HepG2 (cell line): ENCODE results near the gene DNAJA2. TPM values are rescaled to one million over a fixed set of nuclear protein-coding genes. Genes with fewer than 3 reads are reported as not detected.

Source experiments
- BHLHE40 ChIP-seq: IDR thresholded peaks from 2 replicates; pipeline ENCODE4 v1.6.1; 2011; ENCODE audit warnings: low read length, improper control_type of control experiment
- BRF2 ChIP-seq: sonication (generic); formaldehyde crosslinking; IDR thresholded peaks from 2 replicates; pipeline ENCODE4 v1.8.1; 2022; ENCODE audit warnings: mild to moderate bottlenecking, missing genetic modification reagents
- CSRNP2 ChIP-seq: sonication (generic); formaldehyde crosslinking; conservative IDR thresholded peaks from 2 replicates; pipeline ENCODE4 v1.8.0; 2022; ENCODE audit warnings: low read depth, missing genetic modification reagents
- ELF3 ChIP-seq: IDR thresholded peaks from 2 replicates; pipeline ENCODE4 v1.6.1; 2016; ENCODE audit warnings: missing genetic modification reagents, missing compliant biosample characterization
- IRF2 ChIP-seq: IDR thresholded peaks from 2 replicates; pipeline ENCODE4 v1.6.1; 2018; ENCODE audit warnings: missing genetic modification reagents, missing compliant biosample characterization
- JUNB ChIP-seq: sonication (generic); formaldehyde crosslinking; IDR thresholded peaks from 2 replicates; pipeline ENCODE4 v1.8.0; 2022; ENCODE audit warnings: missing genetic modification reagents, mild to moderate bottlenecking, borderline replicate concordance
- NFYC ChIP-seq: IDR thresholded peaks from 2 replicates; pipeline ENCODE4 v1.6.1; 2016; ENCODE audit warnings: missing genetic modification reagents, missing compliant biosample characterization
- NR3C1 ChIP-seq: sonication (generic); formaldehyde crosslinking; IDR thresholded peaks from 2 replicates; pipeline ENCODE4 v1.4.0; 2020; ENCODE audit warnings: missing genetic modification reagents
- NRL ChIP-seq: sonication (generic); formaldehyde crosslinking; IDR thresholded peaks from 2 replicates; pipeline ENCODE4 v1.5.0; 2020; ENCODE audit warnings: missing genetic modification reagents, mild to moderate bottlenecking, moderate library complexity, borderline replicate concordance
- POLR2G ChIP-seq: fragments of 200-400 bp; formaldehyde crosslinking; IDR thresholded peaks from 2 replicates; pipeline ENCODE4 v1.6.1; 2018; ENCODE audit warnings: mild to moderate bottlenecking, low read depth, low read length, moderate library complexity
- RAD51 ChIP-seq: fragments of 450-650 bp; IDR thresholded peaks from 2 replicates; pipeline ENCODE4 v1.6.1; 2016; ENCODE audit warnings: borderline replicate concordance
- SMYD3 ChIP-seq: sonication (generic); formaldehyde crosslinking; IDR thresholded peaks from 2 replicates; pipeline ENCODE4 v1.8.1; 2023; ENCODE audit warnings: mild to moderate bottlenecking, missing genetic modification reagents
- ZC3H13 ChIP-seq: sonication (generic); formaldehyde crosslinking; IDR thresholded peaks from 2 replicates; pipeline ENCODE4 v1.8.1; 2023; ENCODE audit warnings: mild to moderate bottlenecking, missing genetic modification reagents, moderate library complexity
- ZFP37 ChIP-seq: sonication (generic); formaldehyde crosslinking; IDR thresholded peaks from 2 replicates; pipeline ENCODE4 v1.4.0; 2020; ENCODE audit warnings: missing genetic modification reagents, borderline replicate concordance
- ZFP41 ChIP-seq: sonication (generic); formaldehyde crosslinking; IDR thresholded peaks from 2 replicates; pipeline ENCODE4 v1.4.0; 2020; ENCODE audit warnings: mild to moderate bottlenecking, missing genetic modification reagents, borderline replicate concordance
- ZKSCAN1 ChIP-seq: fragments of 150-350 bp; IDR thresholded peaks from 2 replicates; pipeline ENCODE4 v1.6.1; 2014; ENCODE audit warnings: low read length
- ZNF263 ChIP-seq: sonication (generic); formaldehyde crosslinking; IDR thresholded peaks from 2 replicates; pipeline ENCODE4 v1.4.0; 2020; ENCODE audit warnings: missing genetic modification reagents
- ZNF34 ChIP-seq: sonication (generic); formaldehyde crosslinking; IDR thresholded peaks from 2 replicates; pipeline ENCODE4 v1.4.0; 2020; ENCODE audit warnings: mild to moderate bottlenecking, missing genetic modification reagents, borderline replicate concordance
- ZNF547 ChIP-seq: sonication (generic); formaldehyde crosslinking; IDR thresholded peaks from 2 replicates; pipeline ENCODE4 v1.5.1; 2020; ENCODE audit warnings: mild to moderate bottlenecking, missing genetic modification reagents
- ZNF660 ChIP-seq: sonication (generic); formaldehyde crosslinking; IDR thresholded peaks from 2 replicates; pipeline ENCODE4 v1.5.1; 2020; ENCODE audit warnings: mild to moderate bottlenecking, low read depth, missing genetic modification reagents, borderline replicate concordance
- polyA plus RNA-seq, 8 experiments: library from polyadenylated mRNA; depleted of rRNA in 3 of 8; stranded (reverse) in 7 of 8; unstranded in 1 of 8; fragments of >200 nt; fragmentation: Illumina TruSeq in 4 of 8; extraction: Trizol in 4 of 8; gene quantifications; 2 replicates each; pipeline versions ENCODE4 v1.2.1 to v1.2.3, GENCODE V29; 2011 to 2016; ENCODE audit warnings: low read depth in 4 of 8, missing spikeins in 1 of 8, mixed read lengths in 1 of 8; ENCODE audit not compliant: insufficient read depth in 1 of 8
- total RNA-seq, 5 experiments: library from RNA; depleted of rRNA; stranded (reverse); fragments of >200 nt; fragmentation: Illumina TruSeq; extraction: Trizol; gene quantifications; 2 replicates each; pipeline ENCODE4 v1.2.3, GENCODE V29; 2016; ENCODE audit warnings: low read depth in 1 of 5
- TF ChIP-seq, protein P1 (sequence below): sonication (generic); formaldehyde crosslinking; IDR thresholded peaks from 2 replicates; pipeline ENCODE4 v1.5.0; 2020; ENCODE audit warnings: missing genetic modification reagents
- TF ChIP-seq, protein P2 (sequence below): sonication (generic); formaldehyde crosslinking; conservative IDR thresholded peaks from 2 replicates; pipeline ENCODE4 v1.8.0; 2022; ENCODE audit warnings: missing genetic modification reagents
- TF ChIP-seq, protein P3 (sequence below): sonication (generic); formaldehyde crosslinking; IDR thresholded peaks from 2 replicates; pipeline ENCODE4 v1.8.1; 2023; ENCODE audit warnings: mild to moderate bottlenecking, inconsistent platforms, moderate library complexity, missing genetic modification reagents, borderline replicate concordance

DNAJA2 gene
- total and polyA plus RNA-seq, 2 of the 13 experiments (the other 11 are each of a cell fraction or from before 2014, with no cell fraction given) = 25.4 to 176 TPM

GRCh38 chr16:46991729-46992704, 18.5 kb upstream of the DNAJA2 start (continued):
- TF ChIP-seq, protein P1, sequence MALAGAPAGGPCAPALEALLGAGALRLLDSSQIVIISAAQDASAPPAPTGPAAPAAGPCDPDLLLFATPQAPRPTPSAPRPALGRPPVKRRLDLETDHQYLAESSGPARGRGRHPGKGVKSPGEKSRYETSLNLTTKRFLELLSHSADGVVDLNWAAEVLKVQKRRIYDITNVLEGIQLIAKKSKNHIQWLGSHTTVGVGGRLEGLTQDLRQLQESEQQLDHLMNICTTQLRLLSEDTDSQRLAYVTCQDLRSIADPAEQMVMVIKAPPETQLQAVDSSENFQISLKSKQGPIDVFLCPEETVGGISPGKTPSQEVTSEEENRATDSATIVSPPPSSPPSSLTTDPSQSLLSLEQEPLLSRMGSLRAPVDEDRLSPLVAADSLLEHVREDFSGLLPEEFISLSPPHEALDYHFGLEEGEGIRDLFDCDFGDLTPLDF (CRISPR knock-in tag) = no peak
- no peak for TF ChIP-seq ZNF547 (CRISPR knock-in tag)
- TF ChIP-seq ZFP37 = no peak
- TF ChIP-seq SMYD3 (CRISPR knock-in tag) = no peak
- TF ChIP-seq, protein P2, sequence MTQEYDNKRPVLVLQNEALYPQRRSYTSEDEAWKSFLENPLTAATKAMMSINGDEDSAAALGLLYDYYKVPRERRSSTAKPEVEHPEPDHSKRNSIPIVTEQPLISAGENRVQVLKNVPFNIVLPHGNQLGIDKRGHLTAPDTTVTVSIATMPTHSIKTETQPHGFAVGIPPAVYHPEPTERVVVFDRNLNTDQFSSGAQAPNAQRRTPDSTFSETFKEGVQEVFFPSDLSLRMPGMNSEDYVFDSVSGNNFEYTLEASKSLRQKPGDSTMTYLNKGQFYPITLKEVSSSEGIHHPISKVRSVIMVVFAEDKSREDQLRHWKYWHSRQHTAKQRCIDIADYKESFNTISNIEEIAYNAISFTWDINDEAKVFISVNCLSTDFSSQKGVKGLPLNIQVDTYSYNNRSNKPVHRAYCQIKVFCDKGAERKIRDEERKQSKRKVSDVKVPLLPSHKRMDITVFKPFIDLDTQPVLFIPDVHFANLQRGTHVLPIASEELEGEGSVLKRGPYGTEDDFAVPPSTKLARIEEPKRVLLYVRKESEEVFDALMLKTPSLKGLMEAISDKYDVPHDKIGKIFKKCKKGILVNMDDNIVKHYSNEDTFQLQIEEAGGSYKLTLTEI (CRISPR knock-in tag) = no peak
- TF ChIP-seq CSRNP2 = no peak
- TF ChIP-seq BRF2 (CRISPR knock-in tag) = no peak
- no peak for TF ChIP-seq ZFP41 (CRISPR knock-in tag)
- TF ChIP-seq ZNF34 (CRISPR knock-in tag) = no peak
- peak; percentile 75 for TF ChIP-seq NFYC (CRISPR knock-in tag)
- TF ChIP-seq NRL (CRISPR knock-in tag) = peak; percentile 49; the same call in 1 of the 2 replicates
- TF ChIP-seq RAD51 = no peak
- TF ChIP-seq ZKSCAN1 = no peak
- peak; percentile 72 for TF ChIP-seq POLR2G
- no peak for TF ChIP-seq JUNB
- TF ChIP-seq NR3C1 (CRISPR knock-in tag) = 0 out of 2 replicates have a peak, but pooled peaks have one; percentile 45
- TF ChIP-seq ELF3 (CRISPR knock-in tag) = no peak
- TF ChIP-seq ZNF263 = 0 out of 2 replicates have a peak, but pooled peaks have one; percentile 16
- TF ChIP-seq ZC3H13 (CRISPR knock-in tag) = no peak
- TF ChIP-seq ZNF660 (CRISPR knock-in tag) = no peak
- TF ChIP-seq BHLHE40 = no peak
- TF ChIP-seq IRF2 = no peak
- TF ChIP-seq, protein P3, sequence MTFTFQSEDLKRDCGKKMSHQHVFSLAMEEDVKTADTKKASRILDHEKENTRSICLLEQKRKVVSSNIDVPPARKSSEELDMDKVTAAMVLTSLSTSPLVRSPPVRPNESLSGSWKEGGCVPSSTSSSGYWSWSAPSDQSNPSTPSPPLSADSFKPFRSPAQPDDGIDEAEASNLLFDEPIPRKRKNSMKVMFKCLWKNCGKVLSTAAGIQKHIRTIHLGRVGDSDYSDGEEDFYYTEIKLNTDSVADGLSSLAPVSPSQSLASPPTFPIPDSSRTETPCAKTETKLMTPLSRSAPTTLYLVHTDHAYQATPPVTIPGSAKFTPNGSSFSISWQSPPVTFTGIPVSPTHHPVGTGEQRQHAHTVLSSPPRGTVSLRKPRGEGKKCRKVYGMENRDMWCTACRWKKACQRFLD = no peak
